NK-92 (cell line): ENCODE data around the gene PPP2R2C.

Experiments
- DNase-seq: peaks from one replicate; lab custom pipeline; 2025; ENCODE audit not compliant: unreplicated experiment; lab: John Stamatoyannopoulos, UW

The PPP2R2C gene

GRCh38 chr4:6404611-6405396, 67.6 kb downstream of the PPP2R2C start:
- no peak for DNase-seq

GRCh38 chr4:6403400-6403685, 69.1 kb downstream of the PPP2R2C start:
- no peak for DNase-seq

GRCh38 chr4:6402566-6403399, 69.6 kb downstream of the PPP2R2C start:
- DNase-seq, result no peak

GRCh38 chr4:6401797-6402196, 70.6 kb downstream of the PPP2R2C start:
- no peak for DNase-seq

- DNase-seq, result no peak
These were observed 75.6 kb downstream of the PPP2R2C start for GRCh38 chr4:6396696-6397236.

GRCh38 chr4:6395466-6396228, 76.8 kb downstream of the PPP2R2C start:
- DNase-seq, result no peak

GRCh38 chr4:6394671-6395081, 77.7 kb downstream of the PPP2R2C start:
- DNase-seq, result no peak

- no peak for DNase-seq
These were observed 78.6 kb downstream of the PPP2R2C start for GRCh38 chr4:6393544-6394475.

DNA sequence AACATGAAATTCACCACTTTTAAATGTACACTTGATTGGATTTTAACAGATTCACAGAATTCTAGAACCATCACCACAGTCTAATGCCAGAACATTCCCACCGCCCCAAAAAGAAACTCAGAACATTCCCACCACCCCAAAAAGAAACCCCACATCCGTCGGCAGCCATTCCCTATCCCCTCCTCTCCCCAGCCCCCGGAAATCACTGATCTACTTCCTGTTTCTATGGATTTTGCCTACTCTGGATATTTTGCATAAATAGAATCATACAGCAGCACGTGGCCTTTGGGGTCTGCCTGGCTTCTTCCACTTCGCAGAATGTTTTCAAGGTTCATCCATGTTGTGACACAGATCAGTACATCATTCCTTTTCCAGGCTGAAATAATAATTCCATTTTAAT, 79.3 kb downstream of the PPP2R2C start:
- no peak for DNase-seq

- DNase-seq, result no peak
These were observed 80.0 kb downstream of the PPP2R2C start for GRCh38 chr4:6392407-6392806.

- DNase-seq, result no peak
These were observed 80.6 kb downstream of the PPP2R2C start for GRCh38 chr4:6391852-6392188.

DNA sequence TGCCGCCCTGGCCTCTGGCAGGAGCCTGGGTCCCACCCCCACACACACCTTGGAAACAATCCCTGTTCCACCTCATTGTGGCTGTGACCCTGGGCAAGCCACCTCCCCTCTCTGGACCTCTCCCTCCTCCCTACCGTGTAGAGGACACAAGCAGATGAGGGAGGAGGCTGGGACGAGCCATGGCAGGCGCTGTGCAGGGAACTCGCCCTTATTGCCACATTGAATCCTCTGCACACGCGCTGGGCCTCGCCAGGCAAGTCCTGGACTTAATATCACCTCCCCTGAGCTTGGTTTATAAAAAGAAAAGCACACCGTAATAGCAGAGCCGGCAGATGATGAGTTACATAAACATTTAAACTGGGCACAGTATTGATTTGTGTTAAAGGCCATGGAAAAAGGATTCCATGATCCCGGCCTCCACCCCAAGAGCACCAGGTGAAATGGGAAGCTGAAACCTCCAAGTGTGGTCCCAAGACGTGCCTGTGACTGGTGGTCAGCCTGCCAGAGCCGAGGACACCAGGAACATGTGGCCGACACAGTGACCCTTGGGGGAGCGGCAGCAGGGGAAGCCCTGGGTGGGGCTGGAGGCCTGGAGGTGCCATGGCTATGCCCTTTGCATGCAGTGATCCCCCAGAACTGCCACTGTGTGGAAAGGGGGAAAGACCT, 81.1 kb downstream of the PPP2R2C start:
- no peak for DNase-seq

- no peak for DNase-seq
These were observed 82.1 kb downstream of the PPP2R2C start for GRCh38 chr4:6390356-6390755.

DNA sequence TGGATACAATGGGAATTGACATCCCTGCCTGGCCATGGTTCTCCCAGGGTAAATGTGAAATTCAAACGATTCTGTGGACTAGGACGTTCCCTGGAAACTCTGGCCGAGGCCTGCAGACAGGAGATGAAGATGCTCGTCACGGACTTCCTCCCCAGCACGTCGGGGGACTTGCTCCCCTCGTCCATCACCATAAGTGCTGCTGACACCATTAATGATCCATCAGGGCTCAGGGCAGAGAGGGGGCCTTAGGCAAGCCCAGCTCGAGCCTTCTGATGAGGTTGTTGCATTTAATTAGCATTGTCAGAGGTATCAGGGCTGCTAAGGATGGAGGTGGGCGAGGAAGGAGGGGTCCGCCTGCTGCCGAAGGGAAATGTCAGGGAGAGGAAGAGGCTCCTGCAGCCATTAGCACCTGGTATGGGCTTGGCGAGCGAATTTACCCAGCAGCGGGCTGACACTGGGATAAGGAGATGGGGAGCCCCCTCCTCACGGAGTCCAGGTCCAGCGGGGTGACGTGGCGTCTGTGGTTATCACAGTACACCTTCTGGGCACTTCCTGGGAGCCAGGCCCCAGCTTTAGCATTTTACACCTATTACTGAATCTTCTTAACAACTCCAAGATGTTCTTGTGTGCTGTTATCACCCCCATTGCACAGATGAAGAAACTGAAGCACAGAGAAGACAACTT, 83.1 kb downstream of the PPP2R2C start:
- no peak for DNase-seq

DNA sequence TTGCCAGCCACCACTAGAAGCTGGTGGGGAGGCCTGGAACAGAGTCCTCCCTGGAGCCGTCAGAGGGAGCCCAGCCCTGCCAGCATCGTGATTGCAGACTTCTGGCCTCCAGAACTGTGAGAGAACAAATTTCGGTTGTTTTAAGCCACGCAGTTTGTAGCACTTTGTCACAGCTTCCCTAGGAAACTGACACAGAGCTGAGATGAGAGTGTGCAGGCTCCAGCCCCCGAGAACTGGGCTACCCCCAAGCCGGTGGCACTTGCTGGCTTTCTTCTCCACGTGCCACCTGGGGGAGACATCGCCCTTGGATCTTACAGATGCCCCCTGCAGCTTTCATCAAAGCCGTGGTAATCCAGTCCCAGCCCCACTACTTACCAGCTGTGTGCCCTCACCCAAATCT, 83.7 kb downstream of the PPP2R2C start:
- no peak for DNase-seq

DNA sequence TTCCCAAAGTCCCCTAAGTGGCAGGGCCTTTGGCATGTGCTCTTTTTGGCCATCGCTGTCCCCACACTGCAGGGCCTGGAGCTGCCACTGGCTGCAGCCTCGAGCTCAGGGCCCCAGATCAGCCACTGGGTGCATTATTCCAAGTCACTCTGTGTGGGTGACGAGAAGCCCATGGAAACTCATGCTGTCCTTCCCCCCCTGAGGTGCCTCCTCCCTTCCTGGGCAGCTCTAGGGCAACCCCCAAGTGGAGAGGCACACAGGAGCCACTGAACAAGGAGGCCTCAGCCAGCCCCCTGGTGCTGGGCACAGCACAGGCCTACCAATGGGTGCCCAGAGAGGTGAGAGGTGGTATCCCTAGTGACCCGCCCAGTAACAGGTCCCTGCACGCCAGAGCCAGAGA, 84.5 kb downstream of the PPP2R2C start:
- no peak for DNase-seq

DNA sequence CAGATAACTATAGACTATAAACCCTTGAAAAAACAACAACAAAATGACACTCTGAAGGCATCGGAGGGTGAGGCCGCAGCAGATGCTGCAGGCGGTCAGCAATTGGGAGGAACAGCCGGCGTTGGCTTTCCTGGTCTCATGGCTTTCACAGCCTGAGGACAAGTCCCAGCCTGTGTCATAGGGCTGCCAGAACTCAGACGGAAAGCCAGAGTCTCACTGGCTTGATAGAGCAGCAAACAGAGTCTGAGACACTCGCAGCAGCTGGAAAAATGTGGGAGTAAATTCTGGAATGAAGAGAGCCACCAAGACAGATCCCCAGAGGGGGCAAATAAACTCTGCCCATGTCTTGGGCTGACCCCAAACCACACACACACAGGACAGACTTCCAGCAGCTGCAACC, 86.3 kb downstream of the PPP2R2C start:
- DNase-seq, result no peak

DNA sequence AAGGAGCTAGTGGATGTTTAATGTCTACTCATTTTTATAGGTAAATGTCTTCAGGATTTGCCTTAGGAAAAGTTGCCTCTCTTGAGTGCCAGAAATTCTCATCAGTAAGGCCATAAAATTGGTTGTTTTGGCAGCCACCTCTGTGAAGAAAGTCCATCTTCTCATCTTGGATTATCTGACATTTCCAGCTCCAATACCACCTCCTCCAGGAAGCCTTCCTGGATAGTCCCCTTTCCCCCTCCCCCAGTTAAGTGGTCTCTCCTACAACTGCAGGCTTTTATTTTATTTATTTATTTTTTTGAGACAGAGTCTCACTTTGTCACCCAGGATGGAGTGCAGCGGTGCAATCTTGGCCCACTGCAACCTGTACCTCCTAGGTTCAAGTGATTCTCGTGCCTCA, 87.1 kb downstream of the PPP2R2C start:
- DNase-seq, result no peak

DNA sequence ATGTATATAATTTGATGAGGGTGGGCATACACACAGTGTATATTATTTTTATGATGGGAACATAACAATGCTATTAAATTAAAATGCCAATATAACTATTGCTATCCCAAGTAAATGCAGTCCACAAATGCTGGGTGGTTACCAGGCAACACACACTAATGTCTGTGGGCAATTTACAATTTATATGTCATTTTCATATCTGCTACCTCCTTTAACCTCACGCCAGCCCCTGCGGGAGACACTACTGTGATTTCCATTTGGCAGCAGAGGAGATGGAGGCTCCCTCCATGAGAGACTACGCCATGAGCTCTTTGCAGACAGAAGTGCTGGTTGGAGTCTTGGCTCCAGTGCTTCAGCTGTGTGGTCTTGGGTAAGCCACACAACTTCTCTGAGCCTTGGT, 87.9 kb downstream of the PPP2R2C start:
- DNase-seq, result no peak
